Mucosa of descending colon (tissue), 3 donors: ENCODE data around the gene TMEM91. TPM values are rescaled to one million over a fixed set of nuclear protein-coding genes. Genes with fewer than 3 reads are reported as not detected.

Experiments used
- ATAC-seq: fragments of 200-7000 bp; cut with Tn5 transposase; one replicate; pipeline ENCODE4 v1.9.1; 2020; ENCODE audit warnings: mild to moderate bottlenecking, moderate library complexity
- DNase-seq, 3 donors: peaks; one replicate each; pipeline ENCODE4 v3.0.0-alpha.2; 2020
- H3K36me3 ChIP-seq: fragments of 200-600 bp; one replicate; pipeline ENCODE4 v1.8.0; 2021; ENCODE audit warnings: low read depth, mild to moderate bottlenecking
- H3K4me1 ChIP-seq: fragments of 200-600 bp; one replicate; pipeline ENCODE4 v1.8.0; 2021; ENCODE audit warnings: low read depth, mild to moderate bottlenecking
- H3K4me3 ChIP-seq: fragments of 200-600 bp; one replicate; pipeline ENCODE4 v1.8.0; 2021; ENCODE audit warnings: mild to moderate bottlenecking
- H3K9me3 ChIP-seq: fragments of 200-600 bp; one replicate; pipeline ENCODE4 v1.8.0; 2021; ENCODE audit warnings: mild to moderate bottlenecking
- CTCF ChIP-seq: fragments of 200-600 bp; IDR thresholded peaks from one replicate; pipeline ENCODE4 v1.8.0; 2022; ENCODE audit warnings: antibody characterized with exemption, mild to moderate bottlenecking
- intact Hi-C, 2 donors: fragments of 100-400 bp; cut with DNase I in 1 of 2; cut with micrococcal nuclease in 1 of 2; formaldehyde crosslinking; loops; one replicate each; pipeline versions ENCODE4 v1.11.0 to v1.11.1; 2022; cut with DNase I, micrococcal nuclease
- total RNA-seq, 3 donors: library from RNA; stranded (reverse); fragmentation: NEBNext Ultra II Directional in 2 of 3; extraction: Animal tissue kit (Norgen Biotek cat#: 25700) in 2 of 3; gene quantifications; one replicate each; pipeline versions ENCODE4 v1.2.1 to v1.2.4, GENCODE V29; 2021 to 2023
- donor health status: DM: no; HTN: no; CAD: no; lungs with moderate emphysema.
- donor health status: DM: no; HTN: no; CAD: no.
- donor health status: DM: no; HTN: yes; CAD: no.

The TMEM91 gene
- total RNA-seq, 3 donors from 2014 or later: 3.8 to 15.2 (median 5.6) TPM

GRCh38 chr19:41351339-41352245 is 24.7 kb upstream of the TMEM91 start:
- no peaks in the 10 kb centered on the region for H3K9me3 ChIP-seq
- peak; percentile 68 to 91 (median 74) for DNase-seq
- peak; percentile 61 for ATAC-seq
- no peaks in the 10 kb centered on the region for H3K36me3 ChIP-seq
- intact Hi-C loops: no loop called here
- H3K4me1 ChIP-seq: peaks cover 20% of the 10 kb centered on the region
- TF ChIP-seq CTCF: no peak
- peak overlapping the region; percentile 42 for H3K4me3 ChIP-seq

DNA sequence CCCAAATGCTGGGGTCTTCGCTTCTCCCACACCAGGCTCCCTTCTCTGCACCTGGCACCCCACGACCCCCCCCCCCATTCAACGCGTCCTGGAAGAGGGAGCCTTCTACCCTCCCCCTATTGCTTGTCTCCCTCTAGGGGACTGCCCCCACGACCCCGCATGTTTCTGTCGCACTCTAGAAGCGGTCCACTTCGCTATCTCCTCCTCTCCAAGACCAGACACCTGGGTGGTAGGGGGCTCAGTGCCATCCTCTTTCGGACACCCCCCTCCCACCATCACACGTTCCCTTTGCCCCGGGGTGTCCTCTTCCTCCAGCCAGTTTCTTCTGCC is 24.1 kb upstream of the TMEM91 start:
- H3K36me3 ChIP-seq: no peaks in the 10 kb centered on the region
- no peak for ATAC-seq
- H3K4me1 ChIP-seq: peaks cover 20% of the 10 kb centered on the region
- H3K4me3 ChIP-seq: peak overlapping the region; percentile 42
- no peaks in the 10 kb centered on the region for H3K9me3 ChIP-seq
- DNase-seq: no peak
- TF ChIP-seq CTCF: no peak
- intact Hi-C loops: no loop called here

DNA sequence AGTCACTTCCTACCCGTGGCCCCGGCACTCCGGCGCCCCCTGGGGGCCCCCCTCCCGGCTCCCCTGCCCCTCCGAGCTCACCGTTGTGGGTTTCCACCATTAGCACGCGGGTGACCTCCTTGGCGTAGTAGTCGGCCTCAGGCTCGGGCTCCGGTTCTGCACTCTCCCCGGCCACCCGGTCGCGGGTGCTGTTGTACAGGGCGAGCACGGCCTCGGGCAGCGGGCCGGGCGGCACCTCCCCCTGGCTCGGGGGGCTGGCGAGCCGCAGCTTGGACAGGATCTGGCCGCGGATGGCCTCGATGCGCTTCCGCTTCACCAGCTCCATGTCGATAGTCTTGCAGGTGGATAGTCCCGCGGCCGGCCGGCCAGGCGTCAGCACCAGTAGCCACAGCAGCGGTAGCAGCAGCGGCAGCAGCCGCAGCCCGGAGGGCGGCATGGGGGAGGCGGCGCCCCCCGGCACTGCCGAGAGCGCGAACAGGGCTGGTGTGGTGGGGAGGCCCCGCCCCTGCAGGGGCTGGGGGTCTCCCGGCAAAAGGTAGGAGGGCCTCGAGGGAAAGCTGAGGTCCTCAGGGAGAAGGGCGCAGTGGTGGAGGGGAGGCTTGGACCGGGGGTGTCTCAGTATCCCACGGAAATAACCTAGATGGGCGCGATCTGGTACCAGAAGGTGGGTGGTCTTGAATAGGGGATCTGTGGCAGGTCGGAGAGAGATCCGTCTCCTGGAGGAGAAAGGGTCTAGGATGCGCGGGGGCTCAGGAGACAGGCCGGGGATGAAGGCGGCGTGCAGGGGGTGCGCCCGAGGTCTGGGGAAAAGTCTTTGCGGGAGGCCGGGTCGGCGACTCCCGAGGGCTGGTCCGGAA is 23.5 kb upstream of the TMEM91 start:
- DNase-seq (peak; percentile 70 to 87 (median 79)), ATAC-seq (peak; percentile 30)
- peak overlapping the region; percentile 42 for H3K4me3 ChIP-seq
- intact Hi-C loops: no loop called here
- H3K9me3 ChIP-seq: no peaks in the 10 kb centered on the region
- H3K4me1 ChIP-seq: peaks cover 20% of the 10 kb centered on the region
- TF ChIP-seq CTCF: peak; percentile 27
- H3K36me3 ChIP-seq: no peaks in the 10 kb centered on the region

GRCh38 chr19:41353466-41354342 is 22.6 kb upstream of the TMEM91 start, which contains the start of gene TGFB1:
TGFB1 (minus strand) TSS chr19:41353922; CDS start chr19:41353044, 878 bp downstream.
- peak within 1 kb of the TSS; percentile 42 for H3K4me3 ChIP-seq
- no peaks in the 10 kb centered on the region for H3K36me3 ChIP-seq
- intact Hi-C loops: no loop called here
- peaks cover 20% of the 10 kb centered on the region for H3K4me1 ChIP-seq
- DNase-seq: peak; percentile 84 to 94 (median 90)
- peak; percentile 89 for TF ChIP-seq CTCF
- ATAC-seq: peak; percentile 80
- no peaks in the 10 kb centered on the region for H3K9me3 ChIP-seq
